ENCODE measurements around the gene ADM. TPM values are rescaled to one million over a fixed set of nuclear protein-coding genes. Genes with fewer than 3 reads are reported as not detected.

ADM gene
- total and polyA plus RNA-seq, 2 donors (not counting 1 experiment from before 2014, with no cell fraction given), result 2.3 to 10.4 TPM

- POLR2A ChIA-PET, result no interaction called here
Observed at GRCh38 chr11:10326012-10326964, 21.4 kb downstream of the ADM start.

More at GRCh38 chr11:10326012-10326964, 21.4 kb downstream of the ADM start:
- no peaks in the 10 kb centered on the region for H3K9me3 Mint-ChIP-seq (ENCODE audit: insufficient read depth)
- peaks cover 16% of the 10 kb centered on the region for H3K27me3 Mint-ChIP-seq
- no peaks in the 10 kb centered on the region for H4K20me1 ChIP-seq (ENCODE audit: control insufficient read depth, insufficient read depth, low read length, poor library complexity, severe bottlenecking)
- no peak overlapping the region for H3K27ac Mint-ChIP-seq
- CTCF ChIA-PET, result interaction anchor here (0.6 to 4.6 kb wide), 10 partner anchors 11 to 819 kb away, joined by 3 to 53 read pairs (median 3); no protein-coding TSS in a partner anchor
- no peak for ATAC-seq (ENCODE audit: low read depth)
- H3K4me1 ChIP-seq (ENCODE audit: control insufficient read depth in 2 of 2, insufficient read depth in 2 of 2, low read length in 2 of 2), result peaks cover 0 to 4% of the 10 kb centered on the region in 2 donors
- intact Hi-C loops (cut with micrococcal nuclease), result no loop called here
- no peak overlapping the region for H3K4me3 Mint-ChIP-seq
- no peaks in the 10 kb centered on the region for H3K9me3 ChIP-seq (ENCODE audit: control extremely low read depth in 1 of 3, control insufficient read depth in 2 of 3, insufficient read depth in 1 of 3, low read length in 2 of 3)
- H3K27me3 ChIP-seq (replicated peaks in 1 of 4; ENCODE audit: control extremely low read depth in 1 of 4, control insufficient read depth in 3 of 4, insufficient read depth in 4 of 4, low read length in 3 of 4), result peaks cover 0 to 6% (median 0%) of the 10 kb centered on the region in 4 experiments
- H3K27ac ChIP-seq (ENCODE audit: low read length in 2 of 2), result no peak overlapping the region
- H3K4me3 ChIP-seq (ENCODE audit: control extremely low read depth in 1 of 5, extremely low read depth in 1 of 5, insufficient read depth in 1 of 5, low read depth in 2 of 5, low read length in 4 of 5), result no peak overlapping the region
- no peak for DNase-seq
- H3K9ac ChIP-seq (ENCODE audit: low read length), result no peak overlapping the region
- no peaks in the 10 kb centered on the region for H3K79me2 ChIP-seq (ENCODE audit: control insufficient read depth, insufficient read depth, low read length)
- H3K4me2 ChIP-seq (replicated peaks; ENCODE audit: low read depth, low read length, poor library complexity, severe bottlenecking), result no peak overlapping the region
- 85% methylated on average over 2 of the region's 2 CpGs for WGBS (ENCODE audit: insufficient coverage)
- H3K36me3 ChIP-seq (replicated peaks in 1 of 2; ENCODE audit: control extremely low read depth in 1 of 2, control insufficient read depth in 1 of 2, extremely low read depth in 1 of 2, insufficient read depth in 2 of 2, low read length in 1 of 2), result no peaks in the 10 kb centered on the region
- no peak for TF ChIP-seq CTCF (IDR thresholded peaks at IDR 0.05)
- no peak for TF ChIP-seq EZH2 (IDR thresholded peaks at IDR 0.05; ENCODE audit: borderline replicate concordance, insufficient read depth, low read depth, low read length, poor library complexity, severe bottlenecking)
- no peak overlapping the region for H2AFZ ChIP-seq (ENCODE audit: insufficient read depth, low read depth, low read length, poor library complexity, severe bottlenecking)
- peaks cover 4% of the 10 kb centered on the region for H3K4me1 Mint-ChIP-seq
